HepG2 (cell line): ENCODE measurements around the gene PHC1. TPM values are rescaled to one million over a fixed set of nuclear protein-coding genes. Genes with fewer than 3 reads are reported as not detected.

Source experiments
- ATAC-seq: fragments of 200-7000 bp; cut with Tn5 transposase; 3 replicates; pipeline ENCODE4 v1.9.1; 2020; ENCODE audit warnings: mild to moderate bottlenecking, moderate library complexity
- BruUV-seq: library from RNA; stranded (reverse); fragments of 400-500 nt; replicated peaks from 2 replicates; lab custom pipeline; 2021; lab: Mats Ljungman, UMichigan
- CTCF ChIA-PET: fragments of 300-600 bp; formaldehyde crosslinking; extraction: SDS; loops from one replicate; lab custom pipeline; 2021; ENCODE audit warnings: low total read pairs, inconsistent platforms, low intra/inter-chr PET ratio; lab: Yijun Ruan, JAX
- POLR2A ChIA-PET: fragments of 350-600 bp; sonication (Branson Sonifier 250); formaldehyde crosslinking; loops from one replicate; lab custom pipeline; 2020; ENCODE audit warnings: antibody characterized with exemption, inconsistent platforms; lab: Yijun Ruan, JAX
- DNase-seq: peaks from one replicate; pipeline ENCODE4 v3.0.0-alpha.2; 2015; ENCODE audit warnings: low spot score
- FAIRE-seq: peaks from 3 replicates; lab custom pipeline; 2011; peaks lifted over from hg19 to GRCh38; lab: Jason Lieb, UNC
- H2AFZ ChIP-seq: one replicate; pipeline ENCODE4 v1.6.1; 2011; ENCODE audit warnings: low read length, inconsistent platforms
- H3K27ac ChIP-seq: fragments of 300-600 bp; 3 replicates; pipeline ENCODE4 v1.8.0; 2011; ENCODE audit warnings: mixed run types, mild to moderate bottlenecking, mixed read lengths, low read length, inconsistent platforms; ENCODE audit not compliant: insufficient read depth; ENCODE audit errors: extremely low read length
- H3K27me3 ChIP-seq, 2 experiments: fragments of 200-600 bp in 1 of 2; 2 replicates in 1 of 2; 3 replicates in 1 of 2; pipeline versions ENCODE4 v1.6.0 to v1.8.0; 2011; ENCODE audit warnings: low read length in 2 of 2, mild to moderate bottlenecking in 2 of 2, moderate library complexity in 2 of 2, inconsistent platforms in 1 of 2; ENCODE audit not compliant: insufficient read depth in 2 of 2, control insufficient read depth in 1 of 2
- H3K36me3 ChIP-seq, 2 experiments: fragments of 200-600 bp in 1 of 2; replicated peaks in 1 of 2; 2 replicates in 1 of 2; 3 replicates in 1 of 2; pipeline versions ENCODE4 v1.5.1 to v1.8.0; 2011; ENCODE audit warnings: low read length in 2 of 2, inconsistent platforms in 1 of 2; ENCODE audit not compliant: insufficient read depth in 2 of 2, control insufficient read depth in 1 of 2
- H3K4me1 ChIP-seq: 2 replicates; pipeline ENCODE4 v1.5.1; 2012; ENCODE audit warnings: low read length, inconsistent platforms; ENCODE audit not compliant: insufficient read depth
- H3K4me2 ChIP-seq: 2 replicates; pipeline ENCODE4 v1.6.0; 2011; ENCODE audit warnings: low read depth, low read length, inconsistent platforms
- H3K4me3 ChIP-seq, 3 experiments: fragments of 200-600 bp in 1 of 3; sonication (generic), shearing (Covaris generic) in 1 of 3; replicated peaks in 1 of 3; 2 replicates each; pipeline ENCODE4 v1.5.1; 2011 to 2016; ENCODE audit warnings: low read length in 3 of 3, inconsistent platforms in 2 of 3, low read depth in 2 of 3, mild to moderate bottlenecking in 2 of 3, control low read depth in 1 of 3, mixed read lengths in 1 of 3; ENCODE audit not compliant: insufficient read depth in 1 of 3
- H3K79me2 ChIP-seq: one replicate; pipeline ENCODE4 v1.6.1; 2011; ENCODE audit warnings: low read length, inconsistent platforms; ENCODE audit not compliant: insufficient read depth
- H3K9ac ChIP-seq: 2 replicates; pipeline ENCODE4 v1.6.0; 2011; ENCODE audit warnings: mild to moderate bottlenecking, low read depth, low read length, inconsistent platforms; ENCODE audit not compliant: insufficient read depth
- H3K9me3 ChIP-seq: 2 replicates; pipeline ENCODE4 v1.5.1; 2012; ENCODE audit warnings: mild to moderate bottlenecking, low read length
- H4K20me1 ChIP-seq: 2 replicates; pipeline ENCODE4 v1.6.0; 2011; ENCODE audit warnings: inconsistent platforms, mild to moderate bottlenecking, low read length, moderate library complexity; ENCODE audit not compliant: insufficient read depth
- ARHGAP35 ChIP-seq: sonication (generic); formaldehyde crosslinking; IDR thresholded peaks from 2 replicates; pipeline ENCODE4 v1.9.0; 2022; ENCODE audit warnings: mild to moderate bottlenecking, inconsistent platforms, moderate library complexity, missing genetic modification reagents, borderline replicate concordance
- ESRRA ChIP-seq: sonication (generic); formaldehyde crosslinking; IDR thresholded peaks from 2 replicates; pipeline ENCODE4 v1.5.1; 2020; ENCODE audit warnings: mild to moderate bottlenecking, low read depth, missing genetic modification reagents
- GATAD1 ChIP-seq: IDR thresholded peaks from 2 replicates; pipeline ENCODE4 v1.6.1; 2016; ENCODE audit warnings: missing genetic modification reagents, missing compliant biosample characterization
- JUNB ChIP-seq: sonication (generic); formaldehyde crosslinking; IDR thresholded peaks from 2 replicates; pipeline ENCODE4 v1.8.0; 2022; ENCODE audit warnings: missing genetic modification reagents, mild to moderate bottlenecking, borderline replicate concordance
- KLF15 ChIP-seq: sonication (generic); formaldehyde crosslinking; IDR thresholded peaks from 2 replicates; pipeline ENCODE4 v1.8.1; 2023; ENCODE audit warnings: borderline replicate concordance, mild to moderate bottlenecking, inconsistent platforms, missing genetic modification reagents, mixed read lengths
- KMT2A ChIP-seq: sonication (generic); formaldehyde crosslinking; IDR thresholded peaks from 2 replicates; pipeline ENCODE4 v1.4.0; 2020; ENCODE audit warnings: missing genetic modification reagents
- KMT2B ChIP-seq: IDR thresholded peaks from 2 replicates; pipeline ENCODE4 v1.6.1; 2016; ENCODE audit warnings: missing genetic modification reagents, missing compliant biosample characterization
- MAFK ChIP-seq, 2 experiments: IDR thresholded peaks in 1 of 2; conservative IDR thresholded peaks in 1 of 2; 2 replicates each; pipeline ENCODE4 v1.6.1; 2011; ENCODE audit warnings: improper control_type of control experiment in 2 of 2, low read length in 2 of 2
- MEIS1 ChIP-seq: sonication (generic); formaldehyde crosslinking; IDR thresholded peaks from 2 replicates; pipeline ENCODE4 v1.9.0; 2021; ENCODE audit warnings: mild to moderate bottlenecking, missing genetic modification reagents, moderate library complexity, borderline replicate concordance
- NCOA1 ChIP-seq: sonication (generic); formaldehyde crosslinking; IDR thresholded peaks from 2 replicates; pipeline ENCODE4 v1.9.0; 2021; ENCODE audit warnings: missing genetic modification reagents
- ZNF160 ChIP-seq: sonication (generic); formaldehyde crosslinking; IDR thresholded peaks from 2 replicates; pipeline ENCODE4 v1.8.0; 2022; ENCODE audit warnings: mild to moderate bottlenecking, inconsistent platforms, missing genetic modification reagents
- ZNF17 ChIP-seq: sonication (generic); formaldehyde crosslinking; IDR thresholded peaks from 2 replicates; pipeline ENCODE4 v1.5.0; 2020; ENCODE audit warnings: mild to moderate bottlenecking, missing genetic modification reagents
- ZNF317 ChIP-seq: sonication (generic); formaldehyde crosslinking; IDR thresholded peaks from 2 replicates; pipeline ENCODE4 v1.5.0; 2020; ENCODE audit warnings: mild to moderate bottlenecking, missing genetic modification reagents
- ZNF337 ChIP-seq: sonication (generic); formaldehyde crosslinking; IDR thresholded peaks from 2 replicates; pipeline ENCODE4 v1.5.1; 2020; ENCODE audit warnings: missing genetic modification reagents, low read depth, mild to moderate bottlenecking, borderline replicate concordance
- ZNF431 ChIP-seq: sonication (generic); formaldehyde crosslinking; IDR thresholded peaks from 2 replicates; pipeline ENCODE4 v1.9.0; 2022; ENCODE audit warnings: missing genetic modification reagents, low read depth, mild to moderate bottlenecking, borderline replicate concordance
- ZNF556 ChIP-seq: sonication (generic); formaldehyde crosslinking; IDR thresholded peaks from 2 replicates; pipeline ENCODE4 v1.4.0; 2020; ENCODE audit warnings: mild to moderate bottlenecking, missing genetic modification reagents, borderline replicate concordance
- ZNF616 ChIP-seq: sonication (generic); formaldehyde crosslinking; IDR thresholded peaks from 2 replicates; pipeline ENCODE4 v1.5.0; 2020; ENCODE audit warnings: low read depth, mild to moderate bottlenecking, missing genetic modification reagents
- ZNF678 ChIP-seq: sonication (generic); formaldehyde crosslinking; IDR thresholded peaks from 2 replicates; pipeline ENCODE4 v1.4.0; 2020; ENCODE audit warnings: mild to moderate bottlenecking, missing genetic modification reagents
- ZNF782 ChIP-seq: sonication (generic); formaldehyde crosslinking; IDR thresholded peaks from 2 replicates; pipeline ENCODE4 v1.4.0; 2020; ENCODE audit warnings: missing genetic modification reagents, mild to moderate bottlenecking, borderline replicate concordance
- WGBS: methylation state at CpG from one replicate; pipeline ENCODE4 v1.1.6; 2017; ENCODE audit warnings: low lambda C conversion rate; 5-methylcytosine and 5-hydroxymethylcytosine counted together
- in situ Hi-C: cut with HindIII; loops from 2 replicates; pipeline ENCODE4 v1.10.0; 2017; ENCODE audit warnings: low pct_unique_long_range_greater_than_20kb; ENCODE audit not compliant: extremely low pct_ligation_motif_present
- intact Hi-C: fragments of 100-400 bp; cut with micrococcal nuclease; formaldehyde crosslinking; loops from one replicate; pipeline ENCODE4 v1.10.0; 2022; ENCODE audit not compliant: unreplicated experiment
- polyA plus RNA-seq, 8 experiments: library from polyadenylated mRNA; depleted of rRNA in 3 of 8; stranded (reverse) in 7 of 8; unstranded in 1 of 8; fragments of >200 nt; fragmentation: Illumina TruSeq in 4 of 8; extraction: Trizol in 4 of 8; gene quantifications; 2 replicates each; pipeline versions ENCODE4 v1.2.1 to v1.2.3, GENCODE V29; 2011 to 2016; ENCODE audit warnings: low read depth in 4 of 8, missing spikeins in 1 of 8, mixed read lengths in 1 of 8; ENCODE audit not compliant: insufficient read depth in 1 of 8
- total RNA-seq, 5 experiments: library from RNA; depleted of rRNA; stranded (reverse); fragments of >200 nt; fragmentation: Illumina TruSeq; extraction: Trizol; gene quantifications; 2 replicates each; pipeline ENCODE4 v1.2.3, GENCODE V29; 2016; ENCODE audit warnings: low read depth in 1 of 5
- TF ChIP-seq, protein P1 (sequence below): sonication (generic); formaldehyde crosslinking; IDR thresholded peaks from 2 replicates; pipeline ENCODE4 v1.4.0; 2020; ENCODE audit warnings: mild to moderate bottlenecking, missing genetic modification reagents, borderline replicate concordance
- TF ChIP-seq, protein P2 (sequence below), 2 experiments: sonication (generic) in 1 of 2; formaldehyde crosslinking in 1 of 2; IDR thresholded peaks; 2 replicates each; pipeline versions ENCODE4 v1.4.0 to v1.6.1; 2018 to 2020; ENCODE audit warnings: missing genetic modification reagents in 2 of 2, borderline replicate concordance in 1 of 2, low read depth in 1 of 2, mild to moderate bottlenecking in 1 of 2, missing biosample characterization in 1 of 2

Gene PHC1
- total and polyA plus RNA-seq, 2 of the 13 experiments (the other 11 are each of a cell fraction or from before 2014, with no cell fraction given), result 9.4 to 35.0 TPM

DNA sequence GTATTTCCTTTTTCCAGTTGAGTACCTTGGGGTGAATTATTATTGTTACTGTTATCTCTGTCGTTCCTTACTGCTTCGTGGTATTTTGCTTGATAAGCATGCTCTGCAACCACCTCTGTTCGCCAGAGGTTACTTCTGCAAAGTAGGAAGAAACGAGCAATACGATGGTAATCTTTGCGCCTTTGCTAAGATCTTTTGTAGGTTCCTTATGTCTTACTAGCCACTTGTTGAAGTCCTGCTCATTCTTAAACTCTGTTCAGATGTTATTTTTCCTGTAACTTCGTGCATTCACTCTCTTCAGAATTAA lies 35.9 kb downstream of the PHC1 start:
- H3K36me3 ChIP-seq, result peaks cover 2 to 12% of the 10 kb centered on the region in 2 experiments; a peak in 4 of 5 replicates
- peak overlapping the region; percentile 90 for H3K9ac ChIP-seq
- intact Hi-C loops (loop anchor here (1.0 kb wide), 1 partner anchor 89 kb away; no protein-coding TSS in a partner anchor), in situ Hi-C loops (no loop called here)
- peak overlapping the region; percentile 100 for H2AFZ ChIP-seq
- ChIA-PET CTCF (interaction anchor here (1.6 kb wide), 1 partner anchor 89 kb away, joined by 5 read pairs; no protein-coding TSS in a partner anchor), POLR2A (interaction anchor here (1.1 to 2.4 kb wide), 8 partner anchors 8 to 166 kb away, joined by 3 to 27 read pairs (median 6); partner anchors contain the start of genes A2M and PHC1)
- H4K20me1 ChIP-seq, result no peaks in the 10 kb centered on the region
- peaks cover 36% of the 10 kb centered on the region for H3K79me2 ChIP-seq
- H3K4me2 ChIP-seq, result peak overlapping the region; percentile 90
- DNase-seq (no peak), FAIRE-seq (no peak), ATAC-seq (peak; percentile 28)
- H3K4me3 ChIP-seq, result peak overlapping the region; percentile 81 to 89 (median 86)
- H3K9me3 ChIP-seq, result no peaks in the 10 kb centered on the region; the same call in 1 of the 2 replicates
- peak overlapping the region; percentile 93 for H3K27ac ChIP-seq
- TSS peak; percentile 74 for BruUV-seq
- WGBS, result 0% methylated on average over 7 of the region's 7 CpGs
- no peaks in the 10 kb centered on the region; a peak in 1 of 5 replicates for H3K27me3 ChIP-seq
- H3K4me1 ChIP-seq, result peaks cover 30% of the 10 kb centered on the region
- TF ChIP-seq, protein P1, sequence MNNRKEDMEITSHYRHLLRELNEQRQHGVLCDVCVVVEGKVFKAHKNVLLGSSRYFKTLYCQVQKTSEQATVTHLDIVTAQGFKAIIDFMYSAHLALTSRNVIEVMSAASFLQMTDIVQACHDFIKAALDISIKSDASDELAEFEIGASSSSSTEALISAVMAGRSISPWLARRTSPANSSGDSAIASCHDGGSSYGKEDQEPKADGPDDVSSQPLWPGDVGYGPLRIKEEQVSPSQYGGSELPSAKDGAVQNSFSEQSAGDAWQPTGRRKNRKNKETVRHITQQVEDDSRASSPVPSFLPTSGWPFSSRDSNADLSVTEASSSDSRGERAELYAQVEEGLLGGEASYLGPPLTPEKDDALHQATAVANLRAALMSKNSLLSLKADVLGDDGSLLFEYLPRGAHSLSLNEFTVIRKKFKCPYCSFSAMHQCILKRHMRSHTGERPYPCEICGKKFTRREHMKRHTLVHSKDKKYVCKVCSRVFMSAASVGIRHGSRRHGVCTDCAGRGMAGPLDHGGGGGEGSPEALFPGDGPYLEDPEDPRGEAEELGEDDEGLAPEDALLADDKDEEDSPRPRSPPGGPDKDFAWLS (CRISPR knock-in tag), result 0 out of 2 replicates have a peak, but pooled peaks have one; percentile 80
- TF ChIP-seq GATAD1 (CRISPR knock-in tag), result no peak
- TF ChIP-seq ESRRA (CRISPR knock-in tag), result 0 out of 2 replicates have a peak, but pooled peaks have one; percentile 44
- no peak for TF ChIP-seq ZNF17
- TF ChIP-seq ARHGAP35 (CRISPR knock-in tag), result no peak
- 0 out of 2 replicates have a peak, but pooled peaks have one; percentile 5 for TF ChIP-seq ZNF556
- TF ChIP-seq JUNB (CRISPR knock-in tag), result peak; percentile 58; the same call in 1 of the 2 replicates
- TF ChIP-seq ZNF337 (CRISPR knock-in tag), result peak; percentile 48; the same call in 1 of the 2 replicates
- TF ChIP-seq ZNF616 (CRISPR knock-in tag), result no peak
- TF ChIP-seq ZNF317, result 0 out of 2 replicates have a peak, but pooled peaks have one; percentile 5
- TF ChIP-seq MAFK (conservative IDR thresholded peaks at IDR 0.05 in 1 of 2, IDR thresholded peaks at IDR 0.05 in 1 of 2; ENCODE audit: low read length in 2 of 2), result peak; percentile 19 to 27; a peak in 1 of 4 replicates
- TF ChIP-seq, protein P2, sequence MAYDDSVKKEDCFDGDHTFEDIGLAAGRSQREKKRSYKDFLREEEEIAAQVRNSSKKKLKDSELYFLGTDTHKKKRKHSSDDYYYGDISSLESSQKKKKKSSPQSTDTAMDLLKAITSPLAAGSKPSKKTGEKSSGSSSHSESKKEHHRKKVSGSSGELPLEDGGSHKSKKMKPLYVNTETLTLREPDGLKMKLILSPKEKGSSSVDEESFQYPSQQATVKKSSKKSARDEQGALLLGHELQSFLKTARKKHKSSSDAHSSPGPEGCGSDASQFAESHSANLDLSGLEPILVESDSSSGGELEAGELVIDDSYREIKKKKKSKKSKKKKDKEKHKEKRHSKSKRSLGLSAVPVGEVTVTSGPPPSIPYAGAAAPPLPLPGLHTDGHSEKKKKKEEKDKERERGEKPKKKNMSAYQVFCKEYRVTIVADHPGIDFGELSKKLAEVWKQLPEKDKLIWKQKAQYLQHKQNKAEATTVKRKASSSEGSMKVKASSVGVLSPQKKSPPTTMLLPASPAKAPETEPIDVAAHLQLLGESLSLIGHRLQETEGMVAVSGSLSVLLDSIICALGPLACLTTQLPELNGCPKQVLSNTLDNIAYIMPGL (CRISPR knock-in tag; IDR thresholded peaks at IDR 0.05; ENCODE audit: borderline replicate concordance in 1 of 2, low read depth in 1 of 2), result peak in 1 of 2 experiments; percentile 2; a peak in 1 of 4 replicates
- 0 out of 2 replicates have a peak, but pooled peaks have one; percentile 13 for TF ChIP-seq NCOA1 (CRISPR knock-in tag)
- TF ChIP-seq MEIS1, result 0 out of 2 replicates have a peak, but pooled peaks have one; percentile 20
- peak; percentile 3; the same call in 1 of the 2 replicates for TF ChIP-seq KMT2B
- 0 out of 2 replicates have a peak, but pooled peaks have one; percentile 30 for TF ChIP-seq ZNF678
- peak; percentile 6; the same call in 1 of the 2 replicates for TF ChIP-seq KMT2A
- no peak for TF ChIP-seq ZNF431
- TF ChIP-seq ZNF782 (CRISPR knock-in tag), result 0 out of 2 replicates have a peak, but pooled peaks have one; percentile 73
- TF ChIP-seq KLF15, result no peak
- 0 out of 2 replicates have a peak, but pooled peaks have one; percentile 10 for TF ChIP-seq ZNF160 (CRISPR knock-in tag)
